SK-N-MC (cell line): ENCODE data around the gene MRGPRE.

Experiments used
- DNase-seq: peaks from one replicate; pipeline ENCODE4 v3.0.0-alpha.2; 2011; ENCODE audit warnings: low read depth, low spot score
- H3K27ac ChIP-seq: fragments of 200-600 bp; sonication (generic); 2 replicates; pipeline ENCODE4 v1.5.1; 2016; ENCODE audit warnings: mixed run types
- H3K36me3 ChIP-seq: fragments of 200-600 bp; sonication (generic); 2 replicates; pipeline ENCODE4 v1.6.1; 2017; ENCODE audit warnings: antibody characterized with exemption, low read length, mixed read lengths; ENCODE audit not compliant: insufficient read depth
- H3K4me3 ChIP-seq: fragments of 200-600 bp; sonication (generic); 2 replicates; pipeline ENCODE4 v1.5.1; 2016
- H3K9ac ChIP-seq: fragments of 200-600 bp; sonication (generic); 2 replicates; pipeline ENCODE4 v1.8.0; 2017; ENCODE audit warnings: mixed run types, mixed read lengths; ENCODE audit not compliant: insufficient read length
- H3K9me3 ChIP-seq: fragments of 200-600 bp; sonication (generic); 2 replicates; pipeline ENCODE4 v1.6.1; 2017; ENCODE audit warnings: low read depth, mild to moderate bottlenecking, antibody characterized with exemption, low read length, moderate library complexity, mixed read lengths
- EZH2 ChIP-seq: fragments of 200-600 bp; sonication (generic); IDR thresholded peaks from one replicate; pipeline ENCODE4 v1.6.1; 2017; ENCODE audit warnings: antibody characterized with exemption
- FOXP2 ChIP-seq: optimal IDR thresholded peaks from 2 replicates; pipeline ENCODE3; 2011; ENCODE audit warnings: mild to moderate bottlenecking, moderate library complexity; ENCODE audit not compliant: insufficient read depth; ENCODE audit errors: extremely low read length, control extremely low read depth
- POLR2AphosphoS5 ChIP-seq: IDR thresholded peaks from 2 replicates; pipeline ENCODE4 v1.6.1; 2012; ENCODE audit warnings: mild to moderate bottlenecking, low read depth, low read length, borderline replicate concordance

Gene MRGPRE

DNA sequence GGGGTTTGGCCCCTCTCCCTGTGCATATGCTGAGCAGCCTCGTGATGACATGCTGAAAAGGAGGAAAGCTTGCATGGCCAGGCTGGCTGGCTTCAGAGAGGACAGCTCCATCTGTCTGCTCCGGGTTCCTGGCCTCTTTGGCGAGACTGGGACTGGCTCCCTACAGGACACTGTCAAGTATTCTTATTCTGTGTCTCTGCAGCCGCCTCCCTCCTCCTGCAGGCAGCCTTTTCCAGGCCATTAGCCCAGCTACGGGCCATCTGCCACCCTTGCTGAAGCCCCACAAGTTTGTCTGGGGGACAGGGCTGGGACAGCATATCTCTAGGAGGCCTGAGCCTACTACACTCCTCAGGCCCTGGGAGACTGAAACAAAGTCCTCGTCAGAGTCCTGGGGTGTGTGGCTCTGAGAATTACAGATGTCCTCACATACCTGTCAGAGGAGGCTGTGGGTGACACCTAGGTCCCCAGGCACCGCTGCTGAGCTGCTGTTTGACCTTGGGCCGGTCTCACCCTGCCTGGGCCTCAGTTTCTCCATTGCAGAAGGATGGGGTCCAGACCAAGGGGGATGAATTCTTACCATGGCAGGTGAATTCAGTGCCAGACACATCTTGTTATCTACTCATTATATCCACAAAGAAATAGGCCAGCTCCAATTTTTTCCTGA, 24.6 kb downstream of the MRGPRE start:
- no peak overlapping the region for H3K9ac ChIP-seq
- no peak overlapping the region for H3K27ac ChIP-seq
- no peak for TF ChIP-seq FOXP2
- no peak for TF ChIP-seq POLR2AphosphoS5
- no peak for TF ChIP-seq EZH2
- DNase-seq = no peak
- no peaks in the 10 kb centered on the region for H3K36me3 ChIP-seq
- no peak overlapping the region for H3K4me3 ChIP-seq
- no peaks in the 10 kb centered on the region; the same call in 1 of the 2 replicates for H3K9me3 ChIP-seq

DNA sequence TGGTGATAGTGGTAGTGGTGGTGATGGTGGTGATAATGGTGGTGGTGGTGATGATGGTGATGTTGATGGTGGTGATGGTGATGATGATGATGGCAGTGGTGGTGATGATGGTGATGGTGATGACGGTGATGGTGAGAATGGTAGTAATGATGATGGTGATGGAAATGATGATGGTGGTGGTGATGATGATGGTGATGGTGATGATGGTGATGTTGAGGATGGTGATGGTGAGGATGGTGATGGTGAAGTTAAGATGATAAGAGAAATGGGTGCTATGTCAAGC, 25.4 kb downstream of the MRGPRE start:
- Histone ChIP-seq H3K9me3 (no peaks in the 10 kb centered on the region; the same call in 1 of the 2 replicates), H3K27ac (no peak overlapping the region), H3K36me3 (no peaks in the 10 kb centered on the region), H3K4me3 (no peak overlapping the region), H3K9ac (no peak overlapping the region)
- TF ChIP-seq POLR2AphosphoS5 (no peak), EZH2 (no peak), FOXP2 (no peak)
- no peak for DNase-seq

DNA sequence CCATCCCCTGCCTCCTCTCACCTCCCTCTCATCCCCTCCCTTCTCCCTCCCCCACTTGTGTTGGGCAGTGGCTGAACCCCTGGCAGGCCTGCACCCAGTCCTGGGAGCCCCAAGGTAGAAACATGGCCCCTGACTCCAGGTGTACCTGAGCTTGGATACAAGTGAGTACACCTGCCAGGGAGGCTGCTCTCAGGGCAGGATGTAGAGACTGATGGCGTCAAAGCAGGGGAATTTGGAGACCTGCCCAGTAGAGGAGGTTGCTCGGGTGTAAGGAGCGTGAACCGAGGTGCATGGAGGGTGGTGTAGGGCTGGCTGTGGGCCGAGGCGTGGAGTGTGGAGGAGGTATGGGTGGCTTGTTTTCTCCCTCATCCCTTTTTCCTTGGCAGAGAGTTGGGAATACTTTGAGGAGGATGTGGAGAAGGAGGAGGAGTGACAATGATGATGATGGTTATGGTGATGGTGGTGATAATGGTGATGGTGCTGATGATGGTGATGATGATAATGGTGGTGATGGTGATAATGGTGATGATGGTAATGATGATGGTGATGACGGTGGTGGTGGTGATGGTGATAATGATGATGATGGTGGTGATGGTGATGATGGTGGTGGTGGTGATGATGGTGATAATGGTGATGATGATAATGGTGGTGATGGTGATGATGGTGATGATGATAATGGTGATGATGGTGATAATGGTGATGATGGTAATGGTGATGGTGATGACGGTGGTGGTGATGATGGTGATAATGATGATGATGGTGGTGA, 25.9 kb downstream of the MRGPRE start:
- Histone ChIP-seq H3K9me3 (no peaks in the 10 kb centered on the region; the same call in 1 of the 2 replicates), H3K4me3 (no peak overlapping the region), H3K9ac (no peak overlapping the region), H3K27ac (no peak overlapping the region), H3K36me3 (no peaks in the 10 kb centered on the region)
- TF ChIP-seq POLR2AphosphoS5 (no peak), FOXP2 (no peak), EZH2 (no peak)
- DNase-seq = no peak

DNA sequence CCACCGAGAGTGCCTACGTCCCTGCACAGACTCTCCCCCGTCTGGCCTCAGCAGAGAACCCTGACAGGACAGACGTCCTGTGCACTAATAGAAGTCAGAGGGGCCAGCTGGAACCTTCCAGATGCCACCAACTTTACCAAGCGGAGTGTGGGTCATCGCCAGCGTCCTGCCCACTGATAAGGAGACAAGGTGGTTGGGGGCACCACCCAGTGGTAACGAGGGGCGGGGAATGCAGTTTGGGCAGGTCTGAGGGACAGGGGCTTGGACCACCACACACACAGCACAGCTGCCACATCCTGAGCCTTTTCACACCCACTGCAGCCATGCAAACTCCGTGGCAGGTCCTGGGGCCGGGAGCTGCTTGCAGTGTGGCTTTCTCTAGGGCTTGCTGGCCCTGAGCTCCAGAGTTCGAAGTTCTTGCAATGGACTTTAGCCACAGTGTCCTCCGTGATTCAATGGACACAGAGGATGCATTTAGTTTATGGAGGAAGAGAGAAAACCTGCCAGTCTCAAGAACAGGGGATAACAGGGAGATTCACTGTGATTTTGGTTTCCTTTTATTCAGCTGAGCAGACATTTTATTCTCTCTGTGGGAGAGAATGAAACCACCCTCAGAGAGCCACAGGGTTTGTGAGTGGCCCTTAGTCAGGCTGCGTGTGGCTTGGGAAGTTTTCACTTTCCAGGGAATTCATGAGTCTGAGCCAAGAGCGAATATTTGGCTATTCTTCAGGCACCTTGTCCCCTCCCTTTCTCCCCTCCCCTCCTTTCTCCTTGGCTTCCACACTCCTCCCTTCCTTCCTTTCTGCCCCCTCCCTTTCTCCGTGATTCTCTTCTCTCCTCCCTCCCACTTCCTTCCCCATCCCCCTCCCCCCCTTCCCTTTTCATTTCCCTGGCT, 26.7 kb downstream of the MRGPRE start:
- Histone ChIP-seq H3K9me3 (no peaks in the 10 kb centered on the region), H3K4me3 (no peak overlapping the region), H3K36me3 (no peaks in the 10 kb centered on the region), H3K9ac (no peak overlapping the region), H3K27ac (no peak overlapping the region)
- TF ChIP-seq EZH2 (no peak), FOXP2 (no peak), POLR2AphosphoS5 (no peak)
- DNase-seq = no peak

DNA sequence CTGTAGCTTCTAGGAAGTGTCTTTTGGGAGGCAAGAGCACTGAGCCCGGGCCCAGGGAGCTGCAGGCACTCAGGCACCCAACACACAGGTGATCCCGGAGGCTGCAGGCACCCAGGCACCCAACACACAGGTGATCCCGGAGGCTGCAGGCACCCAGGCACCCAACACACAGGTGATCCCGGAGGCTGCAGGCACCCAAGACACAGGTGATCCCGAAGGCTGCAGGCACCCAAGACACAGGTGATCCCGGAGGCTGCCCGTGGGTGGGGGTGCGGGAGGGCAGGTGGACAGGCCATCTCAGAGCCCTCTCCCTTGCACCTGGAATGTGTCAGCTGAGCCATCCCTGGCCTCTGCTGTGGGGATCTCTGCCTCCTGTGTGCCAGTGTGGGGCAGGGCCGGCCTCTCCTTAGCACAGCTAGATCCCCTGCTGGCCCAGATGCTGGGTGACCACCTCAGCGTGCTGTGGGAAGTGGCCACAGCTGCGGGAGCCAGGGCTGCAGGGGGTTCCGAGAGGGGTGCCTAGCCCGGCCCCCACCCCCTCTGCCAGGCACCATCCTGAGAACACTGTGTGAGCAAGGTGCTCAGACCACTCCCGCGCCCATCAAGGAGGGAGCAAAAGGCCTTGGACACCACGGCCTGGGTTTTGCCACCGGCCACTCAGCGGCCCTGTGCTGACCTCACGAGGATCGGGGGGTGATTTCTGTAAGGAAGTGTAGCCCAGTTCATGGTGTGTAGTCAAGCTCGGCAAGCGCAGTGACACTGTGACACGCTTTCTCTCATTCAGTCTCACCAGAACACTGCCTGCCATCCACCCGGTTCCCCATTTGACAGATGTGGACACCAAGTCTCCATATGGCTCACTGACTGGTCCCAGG, 27.8 kb downstream of the MRGPRE start:
- Histone ChIP-seq H3K36me3 (no peaks in the 10 kb centered on the region), H3K4me3 (no peak overlapping the region), H3K9me3 (no peaks in the 10 kb centered on the region), H3K27ac (no peak overlapping the region), H3K9ac (no peak overlapping the region)
- no peak for TF ChIP-seq POLR2AphosphoS5
- no peak for TF ChIP-seq EZH2
- TF ChIP-seq FOXP2 = no peak
- DNase-seq = no peak

DNA sequence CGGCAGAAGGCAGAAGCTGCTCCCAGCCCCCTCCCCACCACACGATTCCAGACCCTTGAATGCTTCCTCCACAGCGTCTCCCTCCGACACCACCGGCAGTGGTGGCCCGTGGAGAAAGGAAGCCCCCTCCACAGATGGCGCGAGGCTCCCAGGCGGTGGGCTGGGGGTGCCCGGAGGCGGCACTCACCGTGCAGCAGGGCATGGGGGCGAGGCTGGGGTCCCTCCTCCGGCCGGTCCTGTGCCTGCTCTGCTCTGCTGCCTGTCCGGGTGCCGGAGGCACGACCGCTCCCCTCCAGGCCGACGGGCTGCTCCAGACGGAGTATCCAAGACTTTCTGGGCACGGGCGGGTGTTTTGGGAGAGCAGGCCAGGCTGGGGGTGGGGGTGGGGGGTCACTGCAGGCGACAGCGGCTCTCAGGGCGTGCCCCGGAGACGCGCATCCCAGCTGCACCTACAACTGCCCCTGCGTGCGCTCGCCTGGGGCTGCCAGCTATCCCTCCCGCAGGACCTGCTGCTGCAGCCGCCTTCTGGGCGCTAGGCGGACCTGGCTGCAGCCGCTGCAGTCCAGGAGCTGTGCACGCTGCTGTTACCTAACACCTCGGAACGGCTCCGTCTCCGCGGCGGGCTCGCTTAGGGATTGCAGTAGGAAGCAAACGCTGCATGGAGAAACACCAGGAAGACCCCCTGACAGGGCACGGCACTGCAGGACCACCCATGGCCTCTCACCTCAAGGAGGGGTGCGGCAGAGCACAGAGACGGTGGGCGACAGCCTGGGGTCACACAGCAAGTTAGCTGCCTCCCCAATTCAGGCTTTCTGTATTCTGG, 28.8 kb downstream of the MRGPRE start:
- DNase-seq = no peak
- Histone ChIP-seq H3K9me3 (no peaks in the 10 kb centered on the region), H3K36me3 (no peaks in the 10 kb centered on the region), H3K27ac (no peak overlapping the region), H3K4me3 (no peak overlapping the region), H3K9ac (no peak overlapping the region)
- no peak for TF ChIP-seq POLR2AphosphoS5
- no peak for TF ChIP-seq EZH2
- no peak for TF ChIP-seq FOXP2

DNA sequence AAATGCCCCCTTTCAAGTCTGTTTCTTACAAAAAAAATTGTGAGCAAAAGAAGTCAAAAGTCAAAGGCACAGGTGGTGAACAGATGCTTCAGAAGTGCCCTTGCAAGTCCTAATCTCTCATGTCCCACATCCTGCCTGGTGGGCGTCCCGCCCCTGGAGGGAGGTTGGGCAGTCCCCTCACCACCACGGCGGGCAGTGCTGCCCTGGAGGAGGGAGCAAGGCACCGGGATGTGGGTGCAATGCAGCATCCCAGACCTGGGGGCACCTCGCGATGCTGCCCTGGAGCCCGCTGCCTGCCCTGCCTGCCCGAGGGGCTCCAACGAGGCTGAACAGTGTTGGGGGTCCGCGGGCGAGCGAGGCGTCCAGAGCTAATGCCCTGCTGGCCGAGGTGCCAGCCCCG, 29.5 kb downstream of the MRGPRE start:
- H3K36me3 ChIP-seq = no peaks in the 10 kb centered on the region
- H3K4me3 ChIP-seq = no peak overlapping the region
- H3K27ac ChIP-seq = no peak overlapping the region
- no peak overlapping the region for H3K9ac ChIP-seq
- no peaks in the 10 kb centered on the region for H3K9me3 ChIP-seq
- no peak for TF ChIP-seq FOXP2
- no peak for TF ChIP-seq EZH2
- DNase-seq = no peak
